HepG2 (cell line): ENCODE data around the gene SLC35B2. TPM values are rescaled to one million over a fixed set of nuclear protein-coding genes. Genes with fewer than 3 reads are reported as not detected.

Source experiments
- AGO1 ChIP-seq: fragments of 200-400 bp; formaldehyde crosslinking; IDR thresholded peaks from 2 replicates; pipeline ENCODE4 v1.6.1; 2017; ENCODE audit warnings: mild to moderate bottlenecking, low read depth, low read length, moderate library complexity; ENCODE audit not compliant: poor library complexity, severe bottlenecking
- AGO2 ChIP-seq: fragments of 200-400 bp; formaldehyde crosslinking; optimal IDR thresholded peaks from 2 replicates; pipeline ENCODE3; 2017; ENCODE audit warnings: mild to moderate bottlenecking, low read depth, low read length, moderate library complexity
- DR1 ChIP-seq: sonication (generic); formaldehyde crosslinking; IDR thresholded peaks from 2 replicates; pipeline ENCODE4 v1.8.0; 2021; ENCODE audit warnings: mild to moderate bottlenecking, missing genetic modification reagents, inconsistent platforms
- GFI1 ChIP-seq: sonication (generic); formaldehyde crosslinking; IDR thresholded peaks from 2 replicates; pipeline ENCODE4 v1.5.0; 2020; ENCODE audit warnings: missing genetic modification reagents, mild to moderate bottlenecking, borderline replicate concordance
- PHF20 ChIP-seq: sonication (generic); formaldehyde crosslinking; IDR thresholded peaks from 2 replicates; pipeline ENCODE4 v1.5.0; 2020; ENCODE audit warnings: mild to moderate bottlenecking, missing genetic modification reagents
- RAD21 ChIP-seq: fragments of 450-650 bp; formaldehyde crosslinking; IDR thresholded peaks from 2 replicates; pipeline ENCODE4 v1.5.0; 2020; ENCODE audit warnings: mild to moderate bottlenecking
- RBFOX2 ChIP-seq: fragments of 200-400 bp; formaldehyde crosslinking; IDR thresholded peaks from 2 replicates; pipeline ENCODE4 v1.6.1; 2017; ENCODE audit warnings: low read depth, mild to moderate bottlenecking, low read length
- RBM39 ChIP-seq: fragments of 200-400 bp; formaldehyde crosslinking; IDR thresholded peaks from one replicate; pipeline ENCODE4 v1.6.1; 2018; ENCODE audit warnings: antibody characterized with exemption, mild to moderate bottlenecking, low read depth, low read length; ENCODE audit not compliant: poor library complexity, severe bottlenecking
- TIGD3 ChIP-seq: sonication (generic); formaldehyde crosslinking; IDR thresholded peaks from 2 replicates; pipeline ENCODE4 v1.5.1; 2020; ENCODE audit warnings: mild to moderate bottlenecking, missing genetic modification reagents, borderline replicate concordance
- ZIK1 ChIP-seq: sonication (generic); formaldehyde crosslinking; IDR thresholded peaks from 2 replicates; pipeline ENCODE4 v1.5.0; 2020; ENCODE audit warnings: mild to moderate bottlenecking, low read depth, missing genetic modification reagents, borderline replicate concordance
- ZNF101 ChIP-seq: sonication (generic); formaldehyde crosslinking; IDR thresholded peaks from 2 replicates; pipeline ENCODE4 v1.4.0; 2020; ENCODE audit warnings: mild to moderate bottlenecking, low read depth, missing genetic modification reagents, borderline replicate concordance
- ZNF274 ChIP-seq: sonication (generic); formaldehyde crosslinking; IDR thresholded peaks from 2 replicates; pipeline ENCODE4 v1.5.1; 2020; ENCODE audit warnings: mild to moderate bottlenecking, missing genetic modification reagents
- ZNF280B ChIP-seq: sonication (generic); formaldehyde crosslinking; IDR thresholded peaks from 2 replicates; pipeline ENCODE4 v1.5.0; 2020; ENCODE audit warnings: missing genetic modification reagents, mild to moderate bottlenecking, borderline replicate concordance
- ZNF383 ChIP-seq: sonication (generic); formaldehyde crosslinking; IDR thresholded peaks from 2 replicates; pipeline ENCODE4 v1.4.0; 2020; ENCODE audit warnings: missing genetic modification reagents, mild to moderate bottlenecking, borderline replicate concordance
- ZNF501 ChIP-seq: sonication (generic); formaldehyde crosslinking; IDR thresholded peaks from 2 replicates; pipeline ENCODE4 v1.5.1; 2020; ENCODE audit warnings: mild to moderate bottlenecking, moderate library complexity, missing genetic modification reagents
- ZNF512B ChIP-seq: sonication (generic); formaldehyde crosslinking; IDR thresholded peaks from 2 replicates; pipeline ENCODE4 v1.5.1; 2020; ENCODE audit warnings: missing genetic modification reagents, mild to moderate bottlenecking, borderline replicate concordance
- ZNF761 ChIP-seq: sonication (generic); formaldehyde crosslinking; conservative IDR thresholded peaks from 2 replicates; pipeline ENCODE4 v1.4.0; 2020; ENCODE audit warnings: mild to moderate bottlenecking, missing genetic modification reagents
- ZXDC ChIP-seq: sonication (generic); formaldehyde crosslinking; IDR thresholded peaks from 2 replicates; pipeline ENCODE4 v1.5.0; 2020; ENCODE audit warnings: mild to moderate bottlenecking, missing genetic modification reagents
- polyA plus RNA-seq, 8 experiments: library from polyadenylated mRNA; depleted of rRNA in 3 of 8; stranded (reverse) in 7 of 8; unstranded in 1 of 8; fragments of >200 nt; fragmentation: Illumina TruSeq in 4 of 8; extraction: Trizol in 4 of 8; gene quantifications; 2 replicates each; pipeline versions ENCODE4 v1.2.1 to v1.2.3, GENCODE V29; 2011 to 2016; ENCODE audit warnings: low read depth in 4 of 8, missing spikeins in 1 of 8, mixed read lengths in 1 of 8; ENCODE audit not compliant: insufficient read depth in 1 of 8
- total RNA-seq, 5 experiments: library from RNA; depleted of rRNA; stranded (reverse); fragments of >200 nt; fragmentation: Illumina TruSeq; extraction: Trizol; gene quantifications; 2 replicates each; pipeline ENCODE4 v1.2.3, GENCODE V29; 2016; ENCODE audit warnings: low read depth in 1 of 5

The SLC35B2 gene
- total and polyA plus RNA-seq, 2 of the 13 experiments (the other 11 are each of a cell fraction or from before 2014, with no cell fraction given), result 61.1 to 148 TPM

- TF ChIP-seq ZXDC (CRISPR knock-in tag) (peak; percentile 78), TIGD3 (CRISPR knock-in tag) (0 out of 2 replicates have a peak, but pooled peaks have one; percentile 15), ZNF274 (CRISPR knock-in tag) (peak; percentile 70; the same call in 1 of the 2 replicates), AGO1 (peak; percentile 94), ZNF280B (CRISPR knock-in tag) (peak; percentile 77; the same call in 1 of the 2 replicates), RBM39 (peak; percentile 95), ZNF501 (no peak; the same call in 1 of the 2 replicates), PHF20 (CRISPR knock-in tag) (peak; percentile 44), RBFOX2 (peak; percentile 98), ZNF512B (CRISPR knock-in tag) (0 out of 2 replicates have a peak, but pooled peaks have one; percentile 62), ZNF101 (CRISPR knock-in tag) (no peak), ZIK1 (CRISPR knock-in tag) (peak; percentile 70; the same call in 1 of the 2 replicates), ZNF383 (no peak), RAD21 (0 out of 2 replicates have a peak, but pooled peaks have one; percentile 4), DR1 (no peak), ZNF761 (peak; percentile 8; the same call in 1 of the 2 replicates), GFI1 (0 out of 2 replicates have a peak, but pooled peaks have one; percentile 34), AGO2 (peak; percentile 99)
Measured at GRCh38 chr6:44247338-44248302, 9.7 kb downstream of the SLC35B2 start (continued).
